Measurements from ENCODE around the gene SLC28A3. TPM values are rescaled to one million over a fixed set of nuclear protein-coding genes. Genes with fewer than 3 reads are reported as not detected.

SLC28A3 gene
- total and polyA plus RNA-seq, 10 of the 15 experiments (the other 5 are each of a cell fraction or from before 2014, with no cell fraction given) = 0.03 to 0.39 (median 0.07) TPM; not detected in 2

GRCh38 chr9:84296146-84296843 lies 44.3 kb downstream of the SLC28A3 start (continued):
- TF ChIP-seq BHLHE40 (IDR thresholded peaks at IDR 0.05; ENCODE audit: borderline replicate concordance in 1 of 2, low read depth in 2 of 2, low read length in 1 of 2) (0 out of 4 replicates have a peak, but pooled peaks have one; percentile 3 to 8), IKZF2 (IDR thresholded peaks at IDR 0.05) (peak; percentile 54 to 64; a peak in 3 of 4 replicates), TBL1XR1 (IDR thresholded peaks at IDR 0.05; ENCODE audit: low read depth, low read length) (peak; percentile 65; the same call in 1 of the 2 replicates), HDAC6 (IDR thresholded peaks at IDR 0.05; ENCODE audit: unreplicated experiment) (no peak), SMARCA5 (IDR thresholded peaks at IDR 0.05) (0 out of 2 replicates have a peak, but pooled peaks have one; percentile 33), REST (IDR thresholded peaks at IDR 0.05; ENCODE audit: low read depth, low read length) (no peak), HCFC1 (IDR thresholded peaks at IDR 0.05; ENCODE audit: low read length) (no peak; the same call in 1 of the 2 replicates), NBN (IDR thresholded peaks at IDR 0.05) (peak; percentile 56; the same call in 1 of the 2 replicates), SRF (IDR thresholded peaks at IDR 0.05; ENCODE audit: low read depth in 2 of 2, low read length in 2 of 2) (no peak), RAD21 (IDR thresholded peaks at IDR 0.05; ENCODE audit: insufficient read depth, low read depth, low read length) (no peak), GATAD2B (conservative IDR thresholded peaks at IDR 0.05; ENCODE audit: low read depth) (0 out of 2 replicates have a peak, but pooled peaks have one; percentile 31), MLLT1 (IDR thresholded peaks at IDR 0.05) (0 out of 2 replicates have a peak, but pooled peaks have one; percentile 37), CHD2 (IDR thresholded peaks at IDR 0.05; ENCODE audit: borderline replicate concordance, low read depth, low read length) (0 out of 2 replicates have a peak, but pooled peaks have one; percentile 54), JUNB (IDR thresholded peaks at IDR 0.05) (peak; percentile 49), FOXM1 (IDR thresholded peaks at IDR 0.05; ENCODE audit: low read depth, low read length) (peak; percentile 54; the same call in 1 of the 2 replicates), KDM1A (IDR thresholded peaks at IDR 0.05; ENCODE audit: borderline replicate concordance) (no peak), MTA2 (IDR thresholded peaks at IDR 0.05; ENCODE audit: low read depth) (peak; percentile 65), ESRRA (IDR thresholded peaks at IDR 0.05; ENCODE audit: low read length) (0 out of 2 replicates have a peak, but pooled peaks have one; percentile 14), NFIC (IDR thresholded peaks at IDR 0.05; ENCODE audit: low read depth, low read length) (peak; percentile 77), SPI1 (IDR thresholded peaks at IDR 0.05; ENCODE audit: borderline replicate concordance, insufficient read depth, low read depth, low read length) (peak; percentile 40; the same call in 1 of the 2 replicates)
- TF ChIP-seq, protein P1, sequence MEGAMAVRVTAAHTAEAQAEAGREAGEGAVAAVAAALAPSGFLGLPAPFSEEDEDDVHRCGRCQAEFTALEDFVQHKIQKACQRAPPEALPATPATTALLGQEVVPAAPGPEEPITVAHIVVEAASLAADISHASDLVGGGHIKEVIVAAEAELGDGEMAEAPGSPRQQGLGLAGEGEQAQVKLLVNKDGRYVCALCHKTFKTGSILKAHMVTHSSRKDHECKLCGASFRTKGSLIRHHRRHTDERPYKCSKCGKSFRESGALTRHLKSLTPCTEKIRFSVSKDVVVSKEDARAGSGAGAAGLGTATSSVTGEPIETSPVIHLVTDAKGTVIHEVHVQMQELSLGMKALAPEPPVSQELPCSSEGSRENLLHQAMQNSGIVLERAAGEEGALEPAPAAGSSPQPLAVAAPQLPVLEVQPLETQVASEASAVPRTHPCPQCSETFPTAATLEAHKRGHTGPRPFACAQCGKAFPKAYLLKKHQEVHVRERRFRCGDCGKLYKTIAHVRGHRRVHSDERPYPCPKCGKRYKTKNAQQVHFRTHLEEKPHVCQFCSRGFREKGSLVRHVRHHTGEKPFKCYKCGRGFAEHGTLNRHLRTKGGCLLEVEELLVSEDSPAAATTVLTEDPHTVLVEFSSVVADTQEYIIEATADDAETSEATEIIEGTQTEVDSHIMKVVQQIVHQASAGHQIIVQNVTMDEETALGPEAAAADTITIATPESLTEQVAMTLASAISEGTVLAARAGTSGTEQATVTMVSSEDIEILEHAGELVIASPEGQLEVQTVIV (IDR thresholded peaks at IDR 0.05; ENCODE audit: borderline replicate concordance, partially characterized antibody) = no peak

Measured in GM12878 (cell line).